Tibial nerve (tissue), 4 donors: ENCODE data around the gene ADGRF5.

ENCODE experiments used
- CTCF ChIP-seq, 5 experiments: fragments of 200-600 bp in 3 of 5; fragments of 450-650 bp in 2 of 5; sonication (generic) in 3 of 5; IDR thresholded peaks; one replicate each; pipeline ENCODE4 v1.5.1; 2016 to 2019; ENCODE audit warnings: antibody characterized with exemption in 5 of 5, mild to moderate bottlenecking in 3 of 5, moderate library complexity in 2 of 5
- EP300 ChIP-seq, 2 donors: sonication (generic); formaldehyde crosslinking; IDR thresholded peaks; one replicate each; pipeline ENCODE4 v1.6.1; 2017; ENCODE audit warnings: antibody characterized with exemption in 2 of 2, mild to moderate bottlenecking in 1 of 2
- POLR2A ChIP-seq, 2 donors: fragments of 450-650 bp; IDR thresholded peaks; one replicate each; pipeline ENCODE4 v1.6.1; 2017; ENCODE audit warnings: antibody characterized with exemption in 2 of 2, mild to moderate bottlenecking in 2 of 2, moderate library complexity in 2 of 2

- TF ChIP-seq CTCF (IDR thresholded peaks at IDR 0.05) (no peak), POLR2A (IDR thresholded peaks at IDR 0.05) (no peak), EP300 (IDR thresholded peaks at IDR 0.05) (no peak)
These were observed 23.7 kb downstream of the ADGRF5 start for GRCh38 chr6:46898006-46898405.
